ENCODE data around the gene SLC22A2. TPM values are rescaled to one million over a fixed set of nuclear protein-coding genes. Genes with fewer than 3 reads are reported as not detected.

Gene SLC22A2
- total and polyA plus RNA-seq, 2 donors (not counting 1 experiment from before 2014, with no cell fraction given) = not detected

GRCh38 chr6:160167604-160168399, 90.8 kb downstream of the SLC22A2 start:
- no peak overlapping the region for H3K4me2 ChIP-seq (ENCODE audit: extremely low read depth, insufficient read depth, low read length)
- H3K4me1 ChIP-seq (ENCODE audit: control insufficient read depth, extremely low read depth, insufficient read depth, low read length) = no peaks in the 10 kb centered on the region
- DNase-seq (ENCODE audit: low read depth in 2 of 2) = no peak
- no peaks in the 10 kb centered on the region for H3K27me3 ChIP-seq (ENCODE audit: control insufficient read depth, insufficient read depth, low read length)
- H3K79me2 ChIP-seq (ENCODE audit: control insufficient read depth, insufficient read depth, low read length) = no peaks in the 10 kb centered on the region
- no peaks in the 10 kb centered on the region for H3K36me3 ChIP-seq (ENCODE audit: control insufficient read depth, insufficient read depth, low read length)
- no peak overlapping the region for H2AFZ ChIP-seq (ENCODE audit: low read length)
- H3K9ac ChIP-seq (ENCODE audit: insufficient read depth, low read length) = no peak overlapping the region
- no peak for TF ChIP-seq EZH2 (IDR thresholded peaks at IDR 0.05; ENCODE audit: low read length, missing control alignments)
- H3K4me3 ChIP-seq (replicated peaks in 1 of 4; ENCODE audit: control extremely low read depth in 1 of 4, insufficient read depth in 1 of 4, low read depth in 3 of 4, low read length in 4 of 4) = no peak overlapping the region
- no peak overlapping the region for H3K27ac ChIP-seq (ENCODE audit: insufficient read depth, low read length)
- H3K9me3 ChIP-seq (ENCODE audit: control insufficient read depth, insufficient read depth, low read depth, low read length) = no peaks in the 10 kb centered on the region
- H4K20me1 ChIP-seq (ENCODE audit: control insufficient read depth, extremely low read depth, insufficient read depth, low read length) = no peaks in the 10 kb centered on the region

Other genes starting within 250 kb of the SLC22A2 start
- 0.26 and 0.50 TPM in 2 replicates for gene SLC22A1, start 137.0 kb downstream of the SLC22A2 start, total RNA-seq
- 0.06 and 0.07 TPM in 2 replicates for gene SLC22A1, start 137.0 kb downstream of the SLC22A2 start, polyA plus RNA-seq
- gene SLC22A3, start 89.6 kb upstream of the SLC22A2 start, total RNA-seq = under 0.01 and 0.26 TPM in 2 replicates
- 0.03 TPM in 2 replicates for gene SLC22A3, start 89.6 kb upstream of the SLC22A2 start, polyA plus RNA-seq

All from fibroblast of lung (primary cell).